Measurements from ENCODE around the gene RAE1.

DNA sequence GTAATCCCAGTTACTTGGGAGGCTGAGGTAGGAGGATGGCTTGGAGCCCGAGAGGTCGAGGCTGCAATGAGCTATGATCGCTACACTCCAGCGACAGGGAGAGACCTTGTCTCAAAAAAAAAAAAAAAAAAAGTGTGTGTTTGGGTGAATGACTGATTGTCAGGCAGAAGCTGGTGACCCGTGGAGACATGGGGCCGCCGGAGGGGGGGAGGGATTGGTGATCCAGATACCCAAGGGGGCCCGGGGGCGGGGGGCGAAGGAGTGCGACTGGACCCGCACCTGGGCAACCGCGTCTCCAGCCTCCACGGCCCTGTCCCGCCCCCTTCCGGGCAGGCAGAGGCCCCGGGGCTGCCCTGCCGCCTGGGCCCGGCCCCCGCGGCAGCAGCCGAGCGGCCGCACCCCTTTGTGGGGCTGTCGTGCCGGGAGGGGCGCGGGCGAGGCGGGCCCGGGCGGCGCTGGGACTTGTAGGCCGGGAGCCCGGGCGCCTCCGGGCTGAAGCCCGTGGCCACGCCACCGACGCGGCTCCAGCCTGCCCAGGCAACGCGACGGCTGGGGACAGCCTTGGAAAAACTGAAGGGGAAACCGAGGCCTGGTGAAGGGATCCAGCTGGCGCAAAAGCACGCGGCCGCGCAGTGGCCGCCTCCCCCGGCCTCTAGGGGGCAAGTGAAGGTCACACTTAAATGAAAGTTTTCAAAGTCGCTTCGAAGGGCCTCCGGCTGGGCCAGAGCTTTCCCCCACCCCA lies 38.1 kb downstream of the RAE1 start:
- TF ChIP-seq POLR2A (IDR thresholded peaks at IDR 0.05) (peak; percentile 26), POLR2AphosphoS5 (IDR thresholded peaks at IDR 0.05) (no peak)

Data from prostate gland (tissue), 1 donor.